ENCODE data around the gene PPM1A. TPM values are rescaled to one million over a fixed set of nuclear protein-coding genes. Genes with fewer than 3 reads are reported as not detected.

The PPM1A gene
- polyA plus RNA-seq, 3 donors, result 18.4 to 34.1 (median 21.5) TPM

DNA sequence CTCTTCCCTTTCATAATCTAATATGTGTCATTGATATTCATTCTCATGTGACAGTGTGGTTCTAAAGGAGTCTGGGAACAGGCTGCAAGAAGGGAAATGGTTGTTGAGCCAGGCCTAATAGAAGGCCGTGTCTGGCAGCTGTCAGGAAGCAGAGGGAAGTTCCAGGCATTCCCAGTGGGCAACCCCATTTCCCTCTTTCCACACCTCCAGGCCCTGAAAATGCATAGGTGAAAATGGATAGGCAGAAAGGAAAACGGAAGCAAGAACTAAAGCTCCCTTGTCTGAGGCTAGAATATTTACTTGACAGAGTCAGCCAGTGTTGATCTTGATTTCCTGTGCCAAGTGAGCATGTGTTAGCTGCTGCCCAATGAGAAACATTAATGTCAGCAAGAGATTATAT is 97.7 kb downstream of the PPM1A start:
- DNase-seq, result no peak
- no peaks in the 10 kb centered on the region for H3K36me3 Mint-ChIP-seq
- Histone ChIP-seq H3K4me1 (ENCODE audit: control insufficient read depth in 1 of 2, insufficient read depth in 2 of 2, low read length in 2 of 2) (no peaks in the 10 kb centered on the region), H3K79me2 (ENCODE audit: insufficient read depth, low read length) (no peaks in the 10 kb centered on the region), H4K20me1 (ENCODE audit: insufficient read depth, low read length) (no peaks in the 10 kb centered on the region), H3K27me3 (ENCODE audit: control insufficient read depth in 2 of 2, insufficient read depth in 2 of 2, low read length in 2 of 2) (no peaks in the 10 kb centered on the region), H3K9ac (ENCODE audit: insufficient read depth, low read length, poor library complexity, severe bottlenecking) (no peak overlapping the region), H3K27ac (ENCODE audit: low read depth in 1 of 2, low read length in 2 of 2) (no peak overlapping the region), H3K4me3 (replicated peaks in 1 of 3; ENCODE audit: low read depth in 2 of 3, low read length in 3 of 3) (no peak overlapping the region), H2AFZ (ENCODE audit: insufficient read depth, low read depth, low read length, poor library complexity, severe bottlenecking) (no peak overlapping the region), H3K36me3 (replicated peaks in 1 of 2; ENCODE audit: control insufficient read depth in 1 of 2, insufficient read depth in 2 of 2, low read length in 2 of 2) (no peaks in the 10 kb centered on the region), H3K9me3 (replicated peaks in 1 of 2; ENCODE audit: control insufficient read depth in 1 of 2, insufficient read depth in 1 of 2, low read length in 2 of 2) (no peaks in the 10 kb centered on the region), H3K4me2 (replicated peaks; ENCODE audit: extremely low read depth, low read length, poor library complexity, severe bottlenecking) (no peak overlapping the region)
- peaks cover 0 to 2% (median 0%) of the 10 kb centered on the region in 7 donors for H3K9me3 Mint-ChIP-seq
- H3K27me3 Mint-ChIP-seq (ENCODE audit: low read depth in 3 of 3), result peaks cover 8 to 11% (median 8%) of the 10 kb centered on the region in 3 donors
- no peak overlapping the region for H3K27ac Mint-ChIP-seq
- TF ChIP-seq, protein P1, sequence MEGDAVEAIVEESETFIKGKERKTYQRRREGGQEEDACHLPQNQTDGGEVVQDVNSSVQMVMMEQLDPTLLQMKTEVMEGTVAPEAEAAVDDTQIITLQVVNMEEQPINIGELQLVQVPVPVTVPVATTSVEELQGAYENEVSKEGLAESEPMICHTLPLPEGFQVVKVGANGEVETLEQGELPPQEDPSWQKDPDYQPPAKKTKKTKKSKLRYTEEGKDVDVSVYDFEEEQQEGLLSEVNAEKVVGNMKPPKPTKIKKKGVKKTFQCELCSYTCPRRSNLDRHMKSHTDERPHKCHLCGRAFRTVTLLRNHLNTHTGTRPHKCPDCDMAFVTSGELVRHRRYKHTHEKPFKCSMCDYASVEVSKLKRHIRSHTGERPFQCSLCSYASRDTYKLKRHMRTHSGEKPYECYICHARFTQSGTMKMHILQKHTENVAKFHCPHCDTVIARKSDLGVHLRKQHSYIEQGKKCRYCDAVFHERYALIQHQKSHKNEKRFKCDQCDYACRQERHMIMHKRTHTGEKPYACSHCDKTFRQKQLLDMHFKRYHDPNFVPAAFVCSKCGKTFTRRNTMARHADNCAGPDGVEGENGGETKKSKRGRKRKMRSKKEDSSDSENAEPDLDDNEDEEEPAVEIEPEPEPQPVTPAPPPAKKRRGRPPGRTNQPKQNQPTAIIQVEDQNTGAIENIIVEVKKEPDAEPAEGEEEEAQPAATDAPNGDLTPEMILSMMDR (IDR thresholded peaks at IDR 0.05), result no peak
- H3K4me3 Mint-ChIP-seq, result no peak overlapping the region
- intact Hi-C loops (cut with micrococcal nuclease), result loop anchor here in 1 of 2 donors (5.0 kb wide), 1 partner anchor 906 kb away; no protein-coding TSS in a partner anchor
- H3K4me1 Mint-ChIP-seq, result no peaks in the 10 kb centered on the region
- 100% methylated on average over 1 of the region's 2 CpGs for WGBS (ENCODE audit: insufficient coverage)

DNA sequence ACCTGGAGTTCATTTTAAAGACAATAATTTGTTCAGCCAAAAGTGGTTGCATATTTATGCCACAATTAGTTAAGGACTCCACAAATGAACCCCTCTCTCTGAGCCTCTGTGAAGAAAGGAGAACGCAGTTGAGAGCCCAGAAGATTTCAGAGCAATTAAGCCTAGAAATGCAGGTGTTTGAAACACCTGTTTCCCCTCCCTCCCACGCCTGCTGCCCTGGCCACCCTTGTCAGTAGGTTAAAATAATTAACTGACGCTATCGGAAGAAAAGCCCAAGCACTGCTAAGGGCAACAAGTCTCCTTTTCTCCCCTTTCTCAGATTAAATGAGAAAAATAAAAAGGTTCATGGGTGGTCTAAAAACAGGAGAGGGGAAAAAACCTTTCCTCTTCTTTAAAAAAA is 99.2 kb downstream of the PPM1A start:
- H3K27me3 ChIP-seq (ENCODE audit: control insufficient read depth in 2 of 2, insufficient read depth in 2 of 2, low read length in 2 of 2), result no peaks in the 10 kb centered on the region
- no peak for DNase-seq
- H3K4me3 ChIP-seq (replicated peaks in 1 of 3; ENCODE audit: low read depth in 2 of 3, low read length in 3 of 3), result no peak overlapping the region
- Mint-ChIP-seq H3K9me3 (no peaks in the 10 kb centered on the region), H3K4me3 (no peak overlapping the region), H3K27me3 (ENCODE audit: low read depth in 3 of 3) (peaks cover 8 to 11% (median 8%) of the 10 kb centered on the region in 3 donors), H3K27ac (no peak overlapping the region), H3K4me1 (no peaks in the 10 kb centered on the region), H3K36me3 (no peaks in the 10 kb centered on the region)
- no peak overlapping the region for H2AFZ ChIP-seq (ENCODE audit: insufficient read depth, low read depth, low read length, poor library complexity, severe bottlenecking)
- H4K20me1 ChIP-seq (ENCODE audit: insufficient read depth, low read length), result no peaks in the 10 kb centered on the region
- 80% methylated on average over 1 of the region's 4 CpGs for WGBS (ENCODE audit: insufficient coverage)
- no peaks in the 10 kb centered on the region for H3K79me2 ChIP-seq (ENCODE audit: insufficient read depth, low read length)
- H3K9ac ChIP-seq (ENCODE audit: insufficient read depth, low read length, poor library complexity, severe bottlenecking), result no peak overlapping the region
- H3K4me1 ChIP-seq (ENCODE audit: control insufficient read depth in 1 of 2, insufficient read depth in 2 of 2, low read length in 2 of 2), result no peaks in the 10 kb centered on the region
- H3K9me3 ChIP-seq (replicated peaks in 1 of 2; ENCODE audit: control insufficient read depth in 1 of 2, insufficient read depth in 1 of 2, low read length in 2 of 2), result no peaks in the 10 kb centered on the region
- H3K36me3 ChIP-seq (replicated peaks in 1 of 2; ENCODE audit: control insufficient read depth in 1 of 2, insufficient read depth in 2 of 2, low read length in 2 of 2), result no peaks in the 10 kb centered on the region
- intact Hi-C loops (cut with micrococcal nuclease), result loop anchor here in 1 of 2 donors (5.0 kb wide), 1 partner anchor 904 kb away; no protein-coding TSS in a partner anchor
- no peak overlapping the region for H3K4me2 ChIP-seq (replicated peaks; ENCODE audit: extremely low read depth, low read length, poor library complexity, severe bottlenecking)
- TF ChIP-seq, protein P1 (IDR thresholded peaks at IDR 0.05), result no peak
- H3K27ac ChIP-seq (ENCODE audit: low read depth in 1 of 2, low read length in 2 of 2), result no peak overlapping the region

Other genes starting within 250 kb of the PPM1A start
- 10 to 100 TPM; 13.1 to 18.4 (median 16.7) TPM for gene PCNX4, start 157.3 kb upstream of the PPM1A start, polyA plus RNA-seq
- 100 to 1,000 TPM in 2 of 3 donors, 10 to 100 TPM in 1; 55.4 to 223 (median 218) TPM for gene DHRS7, start 83.8 kb upstream of the PPM1A start, polyA plus RNA-seq
- not detected for gene C14orf39, start 236.8 kb downstream of the PPM1A start, polyA plus RNA-seq

Data from CD14-positive monocyte (primary cell).